GM21723 (cell line): ENCODE data around the gene PTOV1.

Experiments
- ATAC-seq: cut with Tn5 transposase; IDR thresholded peaks from one replicate; pipeline ENCODE4 v1.9.1; 2021; ENCODE audit warnings: mild to moderate bottlenecking, moderate library complexity; ENCODE audit not compliant: unreplicated experiment

Gene PTOV1

DNA sequence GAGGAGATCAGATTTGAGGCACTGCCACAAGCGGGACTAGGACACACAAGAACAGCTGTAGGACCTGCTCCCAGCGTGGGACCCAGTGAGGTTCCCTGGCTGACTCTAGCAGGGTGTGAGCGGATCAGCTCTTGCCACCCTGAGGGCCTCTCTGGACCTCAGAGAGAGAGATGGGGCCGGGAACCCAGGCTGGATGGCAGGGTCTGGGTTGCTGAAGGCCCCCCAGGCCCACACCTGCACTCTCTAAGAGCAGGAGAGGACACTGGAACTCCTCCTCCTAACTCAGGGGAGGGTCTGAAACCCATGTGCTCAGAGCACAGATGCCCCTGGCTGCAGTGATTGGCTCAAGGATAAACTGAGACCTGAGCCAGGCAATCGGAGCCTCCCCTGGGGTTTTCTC lies 59.2 kb downstream of the PTOV1 start:
- no peak for ATAC-seq
